ENCODE measurements around the gene FBXO4. TPM values are rescaled to one million over a fixed set of nuclear protein-coding genes. Genes with fewer than 3 reads are reported as not detected.

Gene FBXO4
- total RNA-seq, 1 donor from 2014 or later: 9.5 TPM

GRCh38 chr5:41882765-41883164 lies 42.3 kb upstream of the FBXO4 start:
- no peak for TF ChIP-seq CTCF (IDR thresholded peaks at IDR 0.05; ENCODE audit: insufficient read depth, low read length, severe bottlenecking)
- DNase-seq (ENCODE audit: low read depth): no peak
- no peak overlapping the region for H3K4me3 ChIP-seq (ENCODE audit: low read depth, low read length)
- H3K27me3 ChIP-seq (ENCODE audit: control insufficient read depth, insufficient read depth, low read length): no peaks in the 10 kb centered on the region
- H3K36me3 ChIP-seq (ENCODE audit: control insufficient read depth, insufficient read depth, low read length): no peaks in the 10 kb centered on the region
- no peak for FAIRE-seq

DNA sequence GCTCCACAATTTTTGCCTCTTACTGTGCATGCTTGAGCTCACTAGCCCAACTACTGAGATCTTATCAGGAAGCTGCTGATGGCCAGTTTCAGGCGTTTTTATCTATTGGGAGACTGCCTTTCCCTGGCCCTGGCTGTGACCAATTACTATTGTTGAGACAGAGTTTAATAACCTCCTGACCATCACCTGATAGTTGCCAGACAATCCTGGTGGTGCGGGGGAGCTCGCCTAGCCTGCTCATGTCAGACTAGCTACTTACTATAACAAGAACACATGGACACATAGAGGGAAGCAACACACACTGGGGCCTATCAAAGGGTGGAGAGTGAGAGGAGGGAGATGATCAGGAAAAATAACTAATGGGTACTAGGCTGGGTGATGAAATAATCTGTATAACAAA lies 41.8 kb upstream of the FBXO4 start:
- FAIRE-seq: no peak
- TF ChIP-seq CTCF (IDR thresholded peaks at IDR 0.05; ENCODE audit: insufficient read depth, low read length, severe bottlenecking): no peak
- H3K4me3 ChIP-seq (ENCODE audit: low read depth, low read length): no peak overlapping the region
- no peaks in the 10 kb centered on the region for H3K36me3 ChIP-seq (ENCODE audit: control insufficient read depth, insufficient read depth, low read length)
- no peaks in the 10 kb centered on the region for H3K27me3 ChIP-seq (ENCODE audit: control insufficient read depth, insufficient read depth, low read length)
- DNase-seq (ENCODE audit: low read depth): no peak

GRCh38 chr5:41883936-41884335 lies 41.1 kb upstream of the FBXO4 start:
- Histone ChIP-seq H3K36me3 (ENCODE audit: control insufficient read depth, insufficient read depth, low read length) (no peaks in the 10 kb centered on the region), H3K4me3 (ENCODE audit: low read depth, low read length) (no peak overlapping the region), H3K27me3 (ENCODE audit: control insufficient read depth, insufficient read depth, low read length) (no peaks in the 10 kb centered on the region)
- DNase-seq (ENCODE audit: low read depth) (no peak), FAIRE-seq (no peak)
- no peak for TF ChIP-seq CTCF (IDR thresholded peaks at IDR 0.05; ENCODE audit: insufficient read depth, low read length, severe bottlenecking)

DNA sequence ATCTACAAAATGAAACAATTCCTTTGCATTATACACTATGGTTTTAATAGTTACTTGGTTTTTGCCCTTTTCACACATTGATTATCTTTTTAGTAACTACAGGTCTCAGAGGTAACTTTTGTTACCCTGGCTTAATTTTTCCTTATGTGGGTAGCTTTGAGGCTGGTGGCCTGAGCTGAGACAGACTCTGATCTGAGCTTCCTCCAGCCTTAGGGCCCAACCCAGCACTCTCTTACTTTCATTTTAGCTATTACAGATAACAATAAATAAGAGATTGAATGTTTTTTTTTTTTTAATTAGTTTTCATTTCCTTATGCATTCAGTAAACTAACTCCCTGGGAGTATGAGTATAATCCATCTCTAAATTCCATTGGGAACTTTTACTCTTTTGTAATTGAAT lies 39.8 kb upstream of the FBXO4 start:
- no peaks in the 10 kb centered on the region for H3K36me3 ChIP-seq (ENCODE audit: control insufficient read depth, insufficient read depth, low read length)
- DNase-seq (ENCODE audit: low read depth): no peak
- H3K4me3 ChIP-seq (ENCODE audit: low read depth, low read length): no peak overlapping the region
- no peak for TF ChIP-seq CTCF (IDR thresholded peaks at IDR 0.05; ENCODE audit: insufficient read depth, low read length, severe bottlenecking)
- no peaks in the 10 kb centered on the region for H3K27me3 ChIP-seq (ENCODE audit: control insufficient read depth, insufficient read depth, low read length)
- FAIRE-seq: no peak

DNA sequence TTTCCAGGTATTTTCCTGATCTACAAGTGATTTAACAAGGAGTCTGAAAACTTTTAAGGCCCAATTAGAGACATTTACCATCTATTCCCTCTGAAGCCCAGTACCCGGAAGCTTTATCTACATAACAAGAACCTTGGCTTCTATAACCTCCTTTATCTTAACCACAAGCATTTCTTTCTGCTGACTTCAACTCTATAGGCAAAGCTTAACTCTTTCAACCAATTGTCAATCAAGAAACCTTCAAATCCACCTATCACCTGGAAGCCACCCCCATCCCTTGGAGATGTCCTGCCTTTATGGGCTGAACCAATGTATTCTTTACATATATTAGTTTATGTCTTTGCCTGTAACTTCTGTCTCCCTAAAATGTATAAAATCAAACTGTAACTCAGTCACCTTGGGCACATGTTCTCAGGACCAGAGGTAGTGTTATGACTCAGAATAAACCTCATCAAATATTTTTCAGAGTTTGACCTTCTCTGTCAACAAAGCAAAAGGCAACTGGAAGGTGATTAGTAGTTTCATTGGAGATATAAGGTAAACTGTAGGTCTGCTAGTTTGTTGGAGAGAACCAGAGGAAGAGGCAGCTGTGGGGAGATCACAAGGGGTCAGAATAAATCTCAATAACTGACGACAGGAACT lies 33.9 kb upstream of the FBXO4 start:
- Histone ChIP-seq H3K4me3 (ENCODE audit: low read depth, low read length) (no peak overlapping the region), H3K36me3 (ENCODE audit: control insufficient read depth, insufficient read depth, low read length) (no peaks in the 10 kb centered on the region), H3K27me3 (ENCODE audit: control insufficient read depth, insufficient read depth, low read length) (no peaks in the 10 kb centered on the region)
- DNase-seq (ENCODE audit: low read depth): peak; percentile 23
- no peak for FAIRE-seq
- no peak for TF ChIP-seq CTCF (IDR thresholded peaks at IDR 0.05; ENCODE audit: insufficient read depth, low read length, severe bottlenecking)

GRCh38 chr5:41892031-41892430 lies 33.0 kb upstream of the FBXO4 start:
- peaks cover 1% of the 10 kb centered on the region for H3K27me3 ChIP-seq (ENCODE audit: control insufficient read depth, insufficient read depth, low read length)
- no peak for TF ChIP-seq CTCF (IDR thresholded peaks at IDR 0.05; ENCODE audit: insufficient read depth, low read length, severe bottlenecking)
- no peak overlapping the region for H3K4me3 ChIP-seq (ENCODE audit: low read depth, low read length)
- no peak for DNase-seq (ENCODE audit: low read depth)
- FAIRE-seq: no peak
- no peaks in the 10 kb centered on the region for H3K36me3 ChIP-seq (ENCODE audit: control insufficient read depth, insufficient read depth, low read length)
